Measurements from ENCODE around the gene ZP3. TPM values are rescaled to one million over a fixed set of nuclear protein-coding genes. Genes with fewer than 3 reads are reported as not detected.
A peak's percentile ranks its signal among the peaks of the same experiment; 100 is the strongest.
"Not testable (repeated sequence)": the region's sequence is repeated elsewhere in the genome, so short reads cannot be mapped to it uniquely, and the experiment has no call there.

The ZP3 gene
- total RNA-seq, 2 donors from 2014 or later = 0.39 to 8.4 TPM

- H3K27me3 Mint-ChIP-seq; H3K4me1 Mint-ChIP-seq (ENCODE audit: low read depth in 2 of 2); H3K4me3 Mint-ChIP-seq; DNase-seq (ENCODE audit: low spot score); ATAC-seq; H3K9me3 Mint-ChIP-seq; H3K27ac Mint-ChIP-seq; H3K36me3 Mint-ChIP-seq: not testable (repeated sequence)
Measured at GRCh38 chr7:76471556-76472221, 46.9 kb downstream of the ZP3 start.

- H3K27ac Mint-ChIP-seq; ATAC-seq; H3K4me3 Mint-ChIP-seq; H3K36me3 Mint-ChIP-seq; H3K27me3 Mint-ChIP-seq; H3K4me1 Mint-ChIP-seq (ENCODE audit: low read depth in 2 of 2); H3K9me3 Mint-ChIP-seq; DNase-seq (ENCODE audit: low spot score): not testable (repeated sequence)
Measured at GRCh38 chr7:76473097-76473496, 48.3 kb downstream of the ZP3 start.

- H3K36me3 Mint-ChIP-seq; H3K27ac Mint-ChIP-seq; H3K4me3 Mint-ChIP-seq; H3K27me3 Mint-ChIP-seq; H3K4me1 Mint-ChIP-seq (ENCODE audit: low read depth in 2 of 2); H3K9me3 Mint-ChIP-seq; DNase-seq (ENCODE audit: low spot score): not testable (repeated sequence)
- peak in 1 of 2 donors; percentile 11 for ATAC-seq
Measured at GRCh38 chr7:76476280-76476679, 51.5 kb downstream of the ZP3 start.

GRCh38 chr7:76476742-76477474 is 52.2 kb downstream of the ZP3 start:
- not testable (repeated sequence) for H3K9me3 Mint-ChIP-seq; ATAC-seq; H3K36me3 Mint-ChIP-seq; H3K4me3 Mint-ChIP-seq; DNase-seq (ENCODE audit: low spot score); H3K27ac Mint-ChIP-seq; H3K27me3 Mint-ChIP-seq; H3K4me1 Mint-ChIP-seq (ENCODE audit: low read depth in 2 of 2)

GRCh38 chr7:76479628-76480027 is 54.9 kb downstream of the ZP3 start:
- not testable (repeated sequence) for H3K4me1 Mint-ChIP-seq (ENCODE audit: low read depth in 2 of 2); H3K27ac Mint-ChIP-seq; H3K9me3 Mint-ChIP-seq; H3K36me3 Mint-ChIP-seq; H3K27me3 Mint-ChIP-seq; DNase-seq (ENCODE audit: low spot score); ATAC-seq; H3K4me3 Mint-ChIP-seq

GRCh38 chr7:76480403-76481253 is 55.9 kb downstream of the ZP3 start:
- H3K27ac Mint-ChIP-seq; H3K4me3 Mint-ChIP-seq; H3K36me3 Mint-ChIP-seq; H3K9me3 Mint-ChIP-seq; H3K4me1 Mint-ChIP-seq (ENCODE audit: low read depth in 2 of 2); H3K27me3 Mint-ChIP-seq; DNase-seq (ENCODE audit: low spot score): not testable (repeated sequence)
- ATAC-seq = peak in 1 of 2 donors; percentile 25

- not testable (repeated sequence) for H3K36me3 Mint-ChIP-seq; H3K27me3 Mint-ChIP-seq; H3K4me3 Mint-ChIP-seq; DNase-seq (ENCODE audit: low spot score); H3K4me1 Mint-ChIP-seq (ENCODE audit: low read depth in 2 of 2); H3K27ac Mint-ChIP-seq; H3K9me3 Mint-ChIP-seq
- ATAC-seq = peak in 1 of 2 donors; percentile 30
Measured at GRCh38 chr7:76482660-76483059, 57.9 kb downstream of the ZP3 start.

- not testable (repeated sequence) for H3K4me3 Mint-ChIP-seq; H3K36me3 Mint-ChIP-seq; H3K27me3 Mint-ChIP-seq; H3K27ac Mint-ChIP-seq; DNase-seq (ENCODE audit: low spot score); H3K4me1 Mint-ChIP-seq (ENCODE audit: low read depth in 2 of 2); H3K9me3 Mint-ChIP-seq; ATAC-seq
Measured at GRCh38 chr7:76483081-76483480, 58.3 kb downstream of the ZP3 start.

- H3K27me3 Mint-ChIP-seq = not testable (repeated sequence)
Measured at GRCh38 chr7:76484456-76484855, 59.7 kb downstream of the ZP3 start.

GRCh38 chr7:76485822-76486610 is 61.3 kb downstream of the ZP3 start:
- not testable (repeated sequence) for H3K9me3 Mint-ChIP-seq; H3K36me3 Mint-ChIP-seq; H3K27me3 Mint-ChIP-seq; H3K4me3 Mint-ChIP-seq; DNase-seq (ENCODE audit: low spot score); H3K27ac Mint-ChIP-seq; H3K4me1 Mint-ChIP-seq (ENCODE audit: low read depth in 2 of 2)
- peak in 1 of 2 donors; percentile 25 for ATAC-seq

More at GRCh38 chr7:76484456-76484855, 59.7 kb downstream of the ZP3 start:
- not testable (repeated sequence) for ATAC-seq; DNase-seq (ENCODE audit: low spot score); H3K4me3 Mint-ChIP-seq; H3K36me3 Mint-ChIP-seq; H3K4me1 Mint-ChIP-seq (ENCODE audit: low read depth in 2 of 2); H3K27ac Mint-ChIP-seq; H3K9me3 Mint-ChIP-seq

GRCh38 chr7:76486618-76487017 is 61.9 kb downstream of the ZP3 start:
- H3K9me3 Mint-ChIP-seq; H3K27me3 Mint-ChIP-seq; DNase-seq (ENCODE audit: low spot score); H3K36me3 Mint-ChIP-seq; H3K4me3 Mint-ChIP-seq; H3K27ac Mint-ChIP-seq; H3K4me1 Mint-ChIP-seq (ENCODE audit: low read depth in 2 of 2): not testable (repeated sequence)
- ATAC-seq = peak; percentile 88 to 97

GRCh38 chr7:76487969-76488368 is 63.2 kb downstream of the ZP3 start:
- H3K27me3 Mint-ChIP-seq; ATAC-seq; DNase-seq (ENCODE audit: low spot score); H3K4me1 Mint-ChIP-seq (ENCODE audit: low read depth in 2 of 2); H3K27ac Mint-ChIP-seq; H3K4me3 Mint-ChIP-seq; H3K36me3 Mint-ChIP-seq; H3K9me3 Mint-ChIP-seq: not testable (repeated sequence)

Measured in natural killer cell treated with Interleukin-12 subunit alpha and Interleukin-12 subunit beta and Interleukin-15 and Interleukin-18, amount 100 ng/mL, for 72 hours (primary cell).